HG03103 (cell line): ENCODE measurements around the gene REM2.
"Not testable (repeated sequence)": the region's sequence is repeated elsewhere in the genome, so short reads cannot be mapped to it uniquely, and the experiment has no call there.

Source experiments
- ATAC-seq: cut with Tn5 transposase; IDR thresholded peaks from one replicate; pipeline ENCODE4 v1.9.1; 2021; ENCODE audit warnings: low read depth; ENCODE audit not compliant: unreplicated experiment

Gene REM2

GRCh38 chr14:22847661-22848341 lies 35.2 kb upstream of the REM2 start:
- ATAC-seq: no peak

DNA sequence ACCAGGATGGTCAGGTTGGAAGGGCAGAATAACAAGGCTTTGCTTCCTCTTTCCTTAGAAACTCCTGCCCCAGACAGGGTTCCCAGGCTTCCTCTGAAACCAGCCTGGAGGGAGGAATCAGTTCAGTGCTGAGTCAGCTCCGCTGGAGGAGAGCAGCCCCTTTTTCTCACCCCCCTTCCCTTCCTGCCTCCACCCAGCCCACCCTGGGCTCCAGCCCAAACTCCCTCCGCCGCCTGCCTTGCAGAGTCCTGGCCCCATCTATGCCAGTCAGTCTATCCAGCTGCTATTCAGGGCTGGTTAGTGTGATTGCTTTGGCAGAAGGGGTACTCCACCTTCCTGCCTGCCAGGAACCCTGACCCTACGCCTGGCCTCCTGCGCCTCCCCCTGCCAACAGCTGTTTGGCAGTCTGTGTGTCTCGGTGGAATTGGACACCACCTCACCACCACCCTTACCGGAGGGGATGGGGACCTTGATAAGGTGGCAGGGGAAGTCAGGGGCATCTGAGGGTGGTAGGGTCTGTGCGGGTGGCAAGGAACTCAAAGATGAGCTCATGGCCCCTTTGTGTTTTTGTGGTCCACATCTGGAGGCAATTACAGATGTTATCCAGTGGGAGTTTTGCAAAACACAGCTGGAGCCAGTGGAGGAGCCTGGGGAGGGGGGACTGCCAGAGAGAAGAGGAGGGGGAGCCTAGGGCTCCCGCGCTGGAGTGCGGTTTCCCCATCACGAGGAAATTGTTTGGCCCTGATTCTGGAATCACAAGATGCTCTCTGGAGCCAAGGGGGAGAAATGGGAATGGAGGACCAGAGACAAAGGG lies 34.5 kb upstream of the REM2 start:
- ATAC-seq: no peak

- ATAC-seq: no peak
Measured at GRCh38 chr14:22849212-22849819, 33.7 kb upstream of the REM2 start.

GRCh38 chr14:22850944-22851764 lies 31.9 kb upstream of the REM2 start:
- no peak for ATAC-seq

GRCh38 chr14:22852178-22852577 lies 30.8 kb upstream of the REM2 start:
- not testable (repeated sequence) for ATAC-seq

- ATAC-seq: no peak
Measured at GRCh38 chr14:22852599-22852939, 30.5 kb upstream of the REM2 start.

DNA sequence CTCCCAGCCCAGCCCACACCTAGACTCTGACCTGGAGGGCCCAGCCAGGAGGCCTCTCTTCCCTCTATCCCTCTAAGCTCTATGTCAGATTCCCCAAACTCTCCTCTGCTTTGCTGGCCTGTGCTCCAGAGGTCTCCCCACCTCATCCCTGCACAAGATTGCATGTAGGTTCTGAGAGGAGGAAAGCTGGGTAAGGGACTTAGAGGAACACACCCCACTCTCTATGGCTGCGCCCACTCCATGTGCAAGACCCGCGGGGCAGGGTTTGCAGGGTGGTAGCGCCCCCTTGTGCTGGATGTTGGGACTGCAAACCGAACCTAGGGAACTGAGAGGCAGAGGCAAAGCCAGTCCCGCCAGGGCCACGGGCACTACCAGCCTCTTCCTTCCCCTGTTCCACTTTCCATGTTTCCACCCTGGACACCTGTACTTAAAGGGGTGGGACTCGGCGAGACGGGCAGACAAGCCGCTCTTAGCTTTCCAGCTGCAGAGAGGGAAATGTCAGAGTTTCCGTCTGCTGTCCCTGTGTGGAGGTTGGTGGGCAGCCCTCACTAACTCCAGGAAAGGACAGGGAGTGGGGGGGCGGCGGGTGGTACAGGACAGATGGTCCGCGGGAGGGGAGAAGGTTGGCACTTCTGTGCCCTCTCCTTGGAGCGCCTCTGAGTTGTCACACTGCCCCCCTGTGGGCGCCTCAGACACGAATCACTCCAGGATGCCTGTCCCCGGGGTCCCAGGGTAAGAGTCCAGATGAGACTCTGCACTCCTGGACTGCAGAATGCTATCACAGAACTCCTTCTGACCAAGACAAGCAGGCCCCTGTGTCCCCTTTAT lies 29.9 kb upstream of the REM2 start:
- ATAC-seq: no peak

DNA sequence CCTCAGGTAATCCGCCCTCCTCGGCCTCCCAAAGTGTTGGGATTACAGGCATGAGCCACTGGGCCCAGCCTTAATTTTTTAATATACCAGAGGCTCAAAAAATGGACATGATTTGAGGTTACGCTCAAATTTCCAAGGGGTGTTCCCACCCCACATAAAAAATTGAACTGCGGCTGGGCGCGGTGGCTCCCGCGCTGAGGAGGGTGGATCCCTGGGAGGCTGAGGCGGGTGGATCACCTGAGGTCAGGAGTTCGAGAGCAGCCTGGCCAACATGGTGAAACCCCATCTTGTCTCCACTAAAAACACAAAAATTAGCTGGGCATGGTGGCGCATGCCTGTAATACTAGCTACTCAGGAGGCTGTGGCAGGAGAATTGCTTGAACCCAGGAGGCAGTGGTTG lies 28.7 kb upstream of the REM2 start:
- ATAC-seq: not testable (repeated sequence)

- ATAC-seq: no peak
Measured at GRCh38 chr14:22854963-22855724, 27.9 kb upstream of the REM2 start.

GRCh38 chr14:22856428-22856827 lies 26.6 kb upstream of the REM2 start:
- no peak for ATAC-seq

- not testable (repeated sequence) for ATAC-seq
Measured at GRCh38 chr14:22860377-22860776, 22.6 kb upstream of the REM2 start.

GRCh38 chr14:22861651-22862050 lies 21.4 kb upstream of the REM2 start:
- ATAC-seq: no peak

DNA sequence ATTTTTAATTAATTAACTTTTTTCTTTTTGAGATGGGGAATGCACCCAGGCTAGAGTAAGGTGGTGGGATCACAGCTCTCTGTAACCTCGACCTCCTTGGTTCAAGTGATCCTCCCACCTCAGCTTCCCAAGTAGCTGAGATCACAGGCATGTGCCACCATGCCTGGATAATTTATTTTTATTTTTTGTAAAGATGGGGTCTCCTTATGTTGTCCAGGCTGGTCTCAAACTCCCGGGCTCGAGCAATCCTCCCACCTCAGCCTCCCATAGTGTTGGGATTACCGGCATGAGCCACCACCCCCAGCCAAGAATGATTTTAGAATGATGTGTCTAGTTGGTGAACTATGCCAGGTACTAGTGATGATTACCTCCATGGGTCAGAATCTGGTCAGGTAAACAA lies 18.0 kb upstream of the REM2 start:
- no peak for ATAC-seq

DNA sequence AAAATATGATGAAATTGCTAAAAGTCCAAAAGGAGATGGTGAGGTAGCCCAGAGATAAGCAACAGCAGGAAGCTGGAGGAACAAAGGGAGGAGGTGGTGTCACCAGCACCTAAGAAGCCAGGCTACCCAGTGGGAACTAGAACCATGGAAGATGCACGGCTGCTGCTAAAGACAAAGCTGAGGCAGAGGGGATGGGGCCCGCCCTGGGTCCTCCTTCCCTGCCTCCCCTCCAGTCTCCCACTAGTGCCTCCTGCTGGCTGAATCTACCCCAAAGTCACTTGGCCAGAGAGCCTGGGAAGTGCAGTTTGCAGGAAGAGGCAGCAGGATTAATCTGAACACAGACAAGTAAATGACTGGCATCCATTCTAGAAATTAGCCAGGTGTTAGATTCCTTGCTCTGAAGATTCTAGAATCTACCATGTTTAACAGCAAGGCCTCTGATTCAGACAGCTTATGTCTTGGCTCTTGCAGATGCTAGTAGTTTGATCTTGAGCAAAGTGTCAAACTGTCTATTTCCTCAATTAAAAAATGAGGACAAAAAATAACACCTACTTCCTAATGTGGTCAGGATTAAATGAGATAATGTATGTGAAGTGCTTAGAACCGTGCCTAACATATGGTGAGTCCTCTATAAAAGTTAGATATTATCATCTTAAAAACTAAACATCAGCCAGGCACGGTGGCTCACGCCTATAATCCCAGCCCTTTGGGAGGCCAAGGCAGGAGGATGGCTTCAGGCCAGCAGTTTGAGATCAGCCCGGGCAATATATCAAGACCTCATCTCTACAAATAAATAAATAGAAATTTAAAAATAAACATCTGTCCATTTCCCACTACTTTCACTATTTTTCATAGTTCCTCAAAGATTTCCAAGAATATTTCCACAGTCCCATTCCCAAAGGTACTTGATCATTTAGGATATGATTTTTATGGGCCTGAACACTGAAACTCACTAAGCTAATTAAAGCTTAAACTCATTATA lies 17.3 kb upstream of the REM2 start:
- no peak for ATAC-seq

DNA sequence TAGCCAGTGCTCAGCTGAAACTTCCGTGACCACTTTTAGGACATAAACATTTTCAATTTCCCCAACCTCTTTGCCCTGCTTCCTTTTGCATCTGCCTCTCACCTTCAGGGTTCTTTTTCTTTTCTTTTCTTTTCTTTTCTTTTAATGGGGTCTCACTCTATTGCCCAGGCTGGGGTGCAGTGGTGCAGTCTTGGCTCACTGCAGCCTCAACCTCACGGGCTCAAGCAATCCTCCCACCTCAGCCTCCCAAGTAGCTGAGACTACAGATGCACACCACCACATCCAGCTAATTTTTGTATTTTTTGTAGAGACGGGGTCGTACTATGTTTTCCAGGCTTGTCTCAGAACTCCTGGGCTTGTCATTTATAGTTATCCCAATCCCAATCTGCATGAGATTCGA lies 16.1 kb upstream of the REM2 start:
- no peak for ATAC-seq

GRCh38 chr14:22870811-22871223 lies 12.2 kb upstream of the REM2 start:
- peak; percentile 45 for ATAC-seq

GRCh38 chr14:22871224-22872032 lies 11.6 kb upstream of the REM2 start, which contains the start of gene LRP10:
Gene LRP10 (plus strand): TSS chr14:22871740. CDS start chr14:22872304, 564 bp downstream.
- ATAC-seq: peak; percentile 53
